GM23338 (cell line): ENCODE results near the gene MCTP2. TPM values are rescaled to one million over a fixed set of nuclear protein-coding genes. Genes with fewer than 3 reads are reported as not detected.

Source experiments
- ATAC-seq: fragments of 200-7000 bp; cut with Tn5 transposase; 3 replicates; pipeline ENCODE4 v1.9.1; 2020
- DNase-seq: peaks from one replicate; pipeline ENCODE4 v3.0.0-alpha.2; 2015; ENCODE audit warnings: low spot score
- H2AFZ ChIP-seq: fragments of 200-600 bp; sonication (generic); 2 replicates; pipeline ENCODE4 v1.8.0; 2016; ENCODE audit warnings: antibody characterized with exemption, mild to moderate bottlenecking, moderate library complexity
- H3F3A ChIP-seq: fragments of 200-600 bp; sonication (generic); replicated peaks from 2 replicates; pipeline ENCODE4 v1.8.0; 2017; ENCODE audit warnings: antibody characterized with exemption, mixed run types, low read depth
- H3K27ac ChIP-seq: fragments of 200-600 bp; sonication (generic); 2 replicates; pipeline ENCODE4 v1.6.1; 2016; ENCODE audit warnings: low read depth
- H3K27me3 ChIP-seq: fragments of 200-600 bp; sonication (generic); 2 replicates; pipeline ENCODE4 v1.8.0; 2016; ENCODE audit warnings: mild to moderate bottlenecking, mixed run types, moderate library complexity; ENCODE audit not compliant: insufficient read depth
- H3K36me3 ChIP-seq: fragments of 200-600 bp; sonication (generic); 2 replicates; pipeline ENCODE4 v1.8.0; 2016; ENCODE audit warnings: mild to moderate bottlenecking; ENCODE audit not compliant: insufficient read depth
- H3K4me1 ChIP-seq: fragments of 200-600 bp; sonication (generic); 2 replicates; pipeline ENCODE4 v1.8.0; 2016; ENCODE audit warnings: mild to moderate bottlenecking, moderate library complexity; ENCODE audit not compliant: insufficient read depth
- H3K4me2 ChIP-seq: fragments of 200-600 bp; sonication (generic); 2 replicates; pipeline ENCODE4 v1.7.1; 2017; ENCODE audit warnings: mixed run types
- H3K4me3 ChIP-seq: fragments of 200-600 bp; sonication (generic); 2 replicates; pipeline ENCODE4 v1.6.1; 2016; ENCODE audit warnings: mixed run types
- H3K79me2 ChIP-seq: fragments of 200-600 bp; sonication (generic); replicated peaks from 2 replicates; pipeline ENCODE4 v1.8.0; 2017; ENCODE audit warnings: mild to moderate bottlenecking; ENCODE audit not compliant: insufficient read depth
- H3K9me2 ChIP-seq: fragments of 200-600 bp; sonication (generic); 2 replicates; pipeline ENCODE4 v1.8.0; 2017; ENCODE audit not compliant: insufficient read depth
- H4K20me1 ChIP-seq: fragments of 200-600 bp; sonication (generic); replicated peaks from 2 replicates; pipeline ENCODE4 v1.8.0; 2017; ENCODE audit warnings: mild to moderate bottlenecking; ENCODE audit not compliant: insufficient read depth
- H3K27ac Mint-ChIP-seq: 2 replicates; pipeline ENCODE4 v1.8.0; 2020; ENCODE audit warnings: inconsistent platforms, mild to moderate bottlenecking, moderate library complexity, mixed read lengths
- H3K27me3 Mint-ChIP-seq: 3 replicates; pipeline ENCODE4 v1.8.0; 2022; ENCODE audit warnings: low read depth, mild to moderate bottlenecking, moderate library complexity, mixed read lengths, inconsistent platforms; ENCODE audit not compliant: insufficient read depth, poor library complexity
- H3K36me3 Mint-ChIP-seq: 3 replicates; pipeline ENCODE4 v1.8.0; 2021; ENCODE audit warnings: low read depth, mild to moderate bottlenecking, inconsistent platforms, moderate library complexity, mixed read lengths
- H3K4me1 Mint-ChIP-seq: 3 replicates; pipeline ENCODE4 v1.8.0; 2020; ENCODE audit warnings: mild to moderate bottlenecking, inconsistent platforms, mixed read lengths
- H3K4me3 Mint-ChIP-seq: 3 replicates; pipeline ENCODE4 v1.8.0; 2021; ENCODE audit warnings: moderate library complexity, mild to moderate bottlenecking, inconsistent platforms, mixed read lengths
- H3K9me3 Mint-ChIP-seq: 3 replicates; pipeline ENCODE4 v1.8.0; 2020; ENCODE audit warnings: moderate library complexity, mild to moderate bottlenecking, inconsistent platforms, mixed read lengths
- CREB1 ChIP-seq: fragments of 250-450 bp; sonication (Bioruptor Pico); IDR thresholded peaks from 2 replicates; pipeline ENCODE4 v1.5.0; 2020; ENCODE audit warnings: low read depth, mild to moderate bottlenecking, moderate library complexity
- EZH2 ChIP-seq: fragments of 200-600 bp; sonication (generic); IDR thresholded peaks from one replicate; pipeline ENCODE4 v1.8.0; 2017; ENCODE audit warnings: antibody characterized with exemption, mild to moderate bottlenecking, low read depth; ENCODE audit not compliant: unreplicated experiment
- EZH2phosphoT487 ChIP-seq: fragments of 200-600 bp; sonication (generic); IDR thresholded peaks from one replicate; pipeline ENCODE4 v1.8.1; 2018; ENCODE audit warnings: antibody characterized with exemption; ENCODE audit not compliant: unreplicated experiment
- JUNB ChIP-seq: IDR thresholded peaks from one replicate; pipeline ENCODE4 v1.6.1; 2016; ENCODE audit warnings: antibody characterized with exemption; ENCODE audit not compliant: unreplicated experiment
- NANOG ChIP-seq: IDR thresholded peaks from 2 replicates; pipeline ENCODE4 v1.6.1; 2016; ENCODE audit warnings: antibody characterized with exemption, borderline replicate concordance
- POLR2AphosphoS5 ChIP-seq: IDR thresholded peaks from 2 replicates; pipeline ENCODE4 v1.6.1; 2016; ENCODE audit warnings: antibody characterized with exemption, low read depth
- STAT1 ChIP-seq: IDR thresholded peaks from one replicate; pipeline ENCODE4 v1.6.1; 2016; ENCODE audit warnings: antibody characterized with exemption; ENCODE audit not compliant: unreplicated experiment
- ZNF114 ChIP-seq: fragments of 250-450 bp; sonication (Bioruptor Pico); IDR thresholded peaks from 2 replicates; pipeline ENCODE4 v1.5.0; 2020; ENCODE audit warnings: mild to moderate bottlenecking, moderate library complexity
- ZNF331 ChIP-seq: fragments of 250-450 bp; sonication (Bioruptor Pico); IDR thresholded peaks from 2 replicates; pipeline ENCODE4 v1.5.0; 2020; ENCODE audit warnings: low read depth, mild to moderate bottlenecking, moderate library complexity
- polyA plus RNA-seq: library from polyadenylated mRNA; unstranded; fragments of >200 nt; fragmentation: Nextera tagmentation; extraction: Ambion mirVana; gene quantifications from 2 replicates; pipeline ENCODE4 v1.2.1, GENCODE V29; 2016
- total RNA-seq: library from RNA; depleted of rRNA; stranded (reverse); fragments of >200 nt; shearing (Covaris generic); gene quantifications from 2 replicates; pipeline ENCODE4 v1.2.3, GENCODE V29; 2014
- TF ChIP-seq, protein P1 (sequence below): fragments of 250-450 bp; sonication (Bioruptor Pico); IDR thresholded peaks from 2 replicates; pipeline ENCODE4 v1.5.0; 2020; ENCODE audit warnings: mild to moderate bottlenecking, moderate library complexity
- TF ChIP-seq, protein P2 (sequence below): IDR thresholded peaks from one replicate; pipeline ENCODE4 v1.6.1; 2018; ENCODE audit warnings: antibody characterized with exemption; ENCODE audit not compliant: unreplicated experiment
- TF ChIP-seq, protein P3 (sequence below): IDR thresholded peaks from 2 replicates; pipeline ENCODE4 v1.6.1; 2016; ENCODE audit warnings: antibody characterized with exemption
- TF ChIP-seq, protein P4 (sequence below), 2 experiments: fragments of 200-600 bp in 1 of 2; sonication (generic) in 1 of 2; conservative IDR thresholded peaks; 2 replicates each; pipeline versions ENCODE4 v1.5.1 to v1.6.1; 2016 to 2017; ENCODE audit warnings: antibody characterized with exemption in 2 of 2, low read depth in 2 of 2, mild to moderate bottlenecking in 2 of 2, moderate library complexity in 1 of 2

Gene MCTP2
- total and polyA plus RNA-seq, 2 experiments from 2014 or later, result 1.8 to 5.5 TPM

DNA sequence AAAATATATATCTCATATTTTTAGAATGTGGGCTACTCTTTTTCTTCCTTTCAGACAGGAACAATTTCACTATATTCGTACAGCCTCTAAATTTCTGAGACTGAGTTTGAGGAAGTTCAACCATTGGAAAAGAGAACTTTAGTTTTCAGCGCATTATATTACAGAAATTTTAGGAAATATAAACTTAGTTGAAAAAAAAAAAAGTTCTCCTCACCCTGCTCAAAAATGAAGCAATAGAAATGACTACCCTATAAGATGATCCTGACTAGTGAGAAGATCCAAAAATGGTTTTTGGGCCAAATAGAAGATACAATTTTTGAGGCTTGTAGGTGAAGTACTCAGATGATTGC lies 139.6 kb downstream of the MCTP2 start:
- no peak for DNase-seq
- Histone ChIP-seq H3K27me3 (no peaks in the 10 kb centered on the region), H3K36me3 (no peaks in the 10 kb centered on the region), H3F3A (no peaks in the 10 kb centered on the region), H3K9me2 (no peaks in the 10 kb centered on the region), H3K79me2 (no peaks in the 10 kb centered on the region), H3K27ac (no peak overlapping the region), H2AFZ (no peak overlapping the region), H3K4me1 (peaks cover 19% of the 10 kb centered on the region; the same call in 1 of the 2 replicates), H3K4me2 (no peak overlapping the region), H4K20me1 (no peaks in the 10 kb centered on the region), H3K4me3 (no peak overlapping the region)
- no peak overlapping the region for H3K4me3 Mint-ChIP-seq
- H3K4me1 Mint-ChIP-seq, result peaks cover 22% of the 10 kb centered on the region; the same call in 2 of the 3 replicates
- H3K27ac Mint-ChIP-seq, result no peak overlapping the region
- no peak for ATAC-seq
- TF ChIP-seq STAT1 (no peak), ZNF331 (CRISPR knock-in tag) (no peak), CREB1 (CRISPR knock-in tag) (no peak), JUNB (no peak), EZH2 (no peak), NANOG (no peak), ZNF114 (no peak), POLR2AphosphoS5 (no peak), EZH2phosphoT487 (no peak)
- TF ChIP-seq, protein P1, sequence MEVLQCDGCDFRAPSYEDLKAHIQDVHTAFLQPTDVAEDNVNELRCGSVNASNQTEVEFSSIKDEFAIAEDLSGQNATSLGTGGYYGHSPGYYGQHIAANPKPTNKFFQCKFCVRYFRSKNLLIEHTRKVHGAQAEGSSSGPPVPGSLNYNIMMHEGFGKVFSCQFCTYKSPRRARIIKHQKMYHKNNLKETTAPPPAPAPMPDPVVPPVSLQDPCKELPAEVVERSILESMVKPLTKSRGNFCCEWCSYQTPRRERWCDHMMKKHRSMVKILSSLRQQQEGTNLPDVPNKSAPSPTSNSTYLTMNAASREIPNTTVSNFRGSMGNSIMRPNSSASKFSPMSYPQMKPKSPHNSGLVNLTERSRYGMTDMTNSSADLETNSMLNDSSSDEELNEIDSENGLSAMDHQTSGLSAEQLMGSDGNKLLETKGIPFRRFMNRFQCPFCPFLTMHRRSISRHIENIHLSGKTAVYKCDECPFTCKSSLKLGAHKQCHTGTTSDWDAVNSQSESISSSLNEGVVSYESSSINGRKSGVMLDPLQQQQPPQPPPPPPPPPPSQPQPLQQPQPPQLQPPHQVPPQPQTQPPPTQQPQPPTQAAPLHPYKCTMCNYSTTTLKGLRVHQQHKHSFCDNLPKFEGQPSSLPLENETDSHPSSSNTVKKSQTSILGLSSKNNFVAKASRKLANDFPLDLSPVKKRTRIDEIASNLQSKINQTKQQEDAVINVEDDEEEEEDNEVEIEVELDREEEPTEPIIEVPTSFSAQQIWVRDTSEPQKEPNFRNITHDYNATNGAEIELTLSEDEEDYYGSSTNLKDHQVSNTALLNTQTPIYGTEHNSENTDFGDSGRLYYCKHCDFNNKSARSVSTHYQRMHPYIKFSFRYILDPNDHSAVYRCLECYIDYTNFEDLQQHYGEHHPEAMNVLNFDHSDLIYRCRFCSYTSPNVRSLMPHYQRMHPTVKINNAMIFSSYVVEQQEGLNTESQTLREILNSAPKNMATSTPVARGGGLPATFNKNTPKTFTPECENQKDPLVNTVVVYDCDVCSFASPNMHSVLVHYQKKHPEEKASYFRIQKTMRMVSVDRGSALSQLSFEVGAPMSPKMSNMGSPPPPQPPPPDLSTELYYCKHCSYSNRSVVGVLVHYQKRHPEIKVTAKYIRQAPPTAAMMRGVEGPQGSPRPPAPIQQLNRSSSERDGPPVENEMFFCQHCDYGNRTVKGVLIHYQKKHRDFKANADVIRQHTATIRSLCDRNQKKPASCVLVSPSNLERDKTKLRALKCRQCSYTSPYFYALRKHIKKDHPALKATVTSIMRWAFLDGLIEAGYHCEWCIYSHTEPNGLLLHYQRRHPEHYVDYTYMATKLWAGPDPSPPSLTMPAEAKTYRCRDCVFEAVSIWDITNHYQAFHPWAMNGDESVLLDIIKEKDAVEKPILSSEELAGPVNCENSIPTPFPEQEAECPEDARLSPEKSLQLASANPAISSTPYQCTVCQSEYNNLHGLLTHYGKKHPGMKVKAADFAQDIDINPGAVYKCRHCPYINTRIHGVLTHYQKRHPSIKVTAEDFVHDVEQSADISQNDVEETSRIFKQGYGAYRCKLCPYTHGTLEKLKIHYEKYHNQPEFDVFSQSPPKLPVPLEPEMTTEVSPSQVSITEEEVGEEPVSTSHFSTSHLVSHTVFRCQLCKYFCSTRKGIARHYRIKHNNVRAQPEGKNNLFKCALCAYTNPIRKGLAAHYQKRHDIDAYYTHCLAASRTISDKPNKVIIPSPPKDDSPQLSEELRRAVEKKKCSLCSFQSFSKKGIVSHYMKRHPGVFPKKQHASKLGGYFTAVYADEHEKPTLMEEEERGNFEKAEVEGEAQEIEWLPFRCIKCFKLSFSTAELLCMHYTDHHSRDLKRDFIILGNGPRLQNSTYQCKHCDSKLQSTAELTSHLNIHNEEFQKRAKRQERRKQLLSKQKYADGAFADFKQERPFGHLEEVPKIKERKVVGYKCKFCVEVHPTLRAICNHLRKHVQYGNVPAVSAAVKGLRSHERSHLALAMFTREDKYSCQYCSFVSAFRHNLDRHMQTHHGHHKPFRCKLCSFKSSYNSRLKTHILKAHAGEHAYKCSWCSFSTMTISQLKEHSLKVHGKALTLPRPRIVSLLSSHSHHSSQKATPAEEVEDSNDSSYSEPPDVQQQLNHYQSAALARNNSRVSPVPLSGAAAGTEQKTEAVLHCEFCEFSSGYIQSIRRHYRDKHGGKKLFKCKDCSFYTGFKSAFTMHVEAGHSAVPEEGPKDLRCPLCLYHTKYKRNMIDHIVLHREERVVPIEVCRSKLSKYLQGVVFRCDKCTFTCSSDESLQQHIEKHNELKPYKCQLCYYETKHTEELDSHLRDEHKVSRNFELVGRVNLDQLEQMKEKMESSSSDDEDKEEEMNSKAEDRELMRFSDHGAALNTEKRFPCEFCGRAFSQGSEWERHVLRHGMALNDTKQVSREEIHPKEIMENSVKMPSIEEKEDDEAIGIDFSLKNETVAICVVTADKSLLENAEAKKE (CRISPR knock-in tag), result no peak
- TF ChIP-seq, protein P2, sequence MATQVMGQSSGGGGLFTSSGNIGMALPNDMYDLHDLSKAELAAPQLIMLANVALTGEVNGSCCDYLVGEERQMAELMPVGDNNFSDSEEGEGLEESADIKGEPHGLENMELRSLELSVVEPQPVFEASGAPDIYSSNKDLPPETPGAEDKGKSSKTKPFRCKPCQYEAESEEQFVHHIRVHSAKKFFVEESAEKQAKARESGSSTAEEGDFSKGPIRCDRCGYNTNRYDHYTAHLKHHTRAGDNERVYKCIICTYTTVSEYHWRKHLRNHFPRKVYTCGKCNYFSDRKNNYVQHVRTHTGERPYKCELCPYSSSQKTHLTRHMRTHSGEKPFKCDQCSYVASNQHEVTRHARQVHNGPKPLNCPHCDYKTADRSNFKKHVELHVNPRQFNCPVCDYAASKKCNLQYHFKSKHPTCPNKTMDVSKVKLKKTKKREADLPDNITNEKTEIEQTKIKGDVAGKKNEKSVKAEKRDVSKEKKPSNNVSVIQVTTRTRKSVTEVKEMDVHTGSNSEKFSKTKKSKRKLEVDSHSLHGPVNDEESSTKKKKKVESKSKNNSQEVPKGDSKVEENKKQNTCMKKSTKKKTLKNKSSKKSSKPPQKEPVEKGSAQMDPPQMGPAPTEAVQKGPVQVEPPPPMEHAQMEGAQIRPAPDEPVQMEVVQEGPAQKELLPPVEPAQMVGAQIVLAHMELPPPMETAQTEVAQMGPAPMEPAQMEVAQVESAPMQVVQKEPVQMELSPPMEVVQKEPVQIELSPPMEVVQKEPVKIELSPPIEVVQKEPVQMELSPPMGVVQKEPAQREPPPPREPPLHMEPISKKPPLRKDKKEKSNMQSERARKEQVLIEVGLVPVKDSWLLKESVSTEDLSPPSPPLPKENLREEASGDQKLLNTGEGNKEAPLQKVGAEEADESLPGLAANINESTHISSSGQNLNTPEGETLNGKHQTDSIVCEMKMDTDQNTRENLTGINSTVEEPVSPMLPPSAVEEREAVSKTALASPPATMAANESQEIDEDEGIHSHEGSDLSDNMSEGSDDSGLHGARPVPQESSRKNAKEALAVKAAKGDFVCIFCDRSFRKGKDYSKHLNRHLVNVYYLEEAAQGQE, result no peak
- TF ChIP-seq, protein P3, sequence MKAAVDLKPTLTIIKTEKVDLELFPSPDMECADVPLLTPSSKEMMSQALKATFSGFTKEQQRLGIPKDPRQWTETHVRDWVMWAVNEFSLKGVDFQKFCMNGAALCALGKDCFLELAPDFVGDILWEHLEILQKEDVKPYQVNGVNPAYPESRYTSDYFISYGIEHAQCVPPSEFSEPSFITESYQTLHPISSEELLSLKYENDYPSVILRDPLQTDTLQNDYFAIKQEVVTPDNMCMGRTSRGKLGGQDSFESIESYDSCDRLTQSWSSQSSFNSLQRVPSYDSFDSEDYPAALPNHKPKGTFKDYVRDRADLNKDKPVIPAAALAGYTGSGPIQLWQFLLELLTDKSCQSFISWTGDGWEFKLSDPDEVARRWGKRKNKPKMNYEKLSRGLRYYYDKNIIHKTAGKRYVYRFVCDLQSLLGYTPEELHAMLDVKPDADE, result no peak
- TF ChIP-seq, protein P4, sequence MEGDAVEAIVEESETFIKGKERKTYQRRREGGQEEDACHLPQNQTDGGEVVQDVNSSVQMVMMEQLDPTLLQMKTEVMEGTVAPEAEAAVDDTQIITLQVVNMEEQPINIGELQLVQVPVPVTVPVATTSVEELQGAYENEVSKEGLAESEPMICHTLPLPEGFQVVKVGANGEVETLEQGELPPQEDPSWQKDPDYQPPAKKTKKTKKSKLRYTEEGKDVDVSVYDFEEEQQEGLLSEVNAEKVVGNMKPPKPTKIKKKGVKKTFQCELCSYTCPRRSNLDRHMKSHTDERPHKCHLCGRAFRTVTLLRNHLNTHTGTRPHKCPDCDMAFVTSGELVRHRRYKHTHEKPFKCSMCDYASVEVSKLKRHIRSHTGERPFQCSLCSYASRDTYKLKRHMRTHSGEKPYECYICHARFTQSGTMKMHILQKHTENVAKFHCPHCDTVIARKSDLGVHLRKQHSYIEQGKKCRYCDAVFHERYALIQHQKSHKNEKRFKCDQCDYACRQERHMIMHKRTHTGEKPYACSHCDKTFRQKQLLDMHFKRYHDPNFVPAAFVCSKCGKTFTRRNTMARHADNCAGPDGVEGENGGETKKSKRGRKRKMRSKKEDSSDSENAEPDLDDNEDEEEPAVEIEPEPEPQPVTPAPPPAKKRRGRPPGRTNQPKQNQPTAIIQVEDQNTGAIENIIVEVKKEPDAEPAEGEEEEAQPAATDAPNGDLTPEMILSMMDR (conservative IDR thresholded peaks at IDR 0.05; ENCODE audit: low read depth in 2 of 2), result no peak
- H3K27me3 Mint-ChIP-seq, result peaks cover 3% of the 10 kb centered on the region
- no peaks in the 10 kb centered on the region for H3K36me3 Mint-ChIP-seq
- no peaks in the 10 kb centered on the region for H3K9me3 Mint-ChIP-seq
